Ishikawa (cell line): ENCODE results near the gene HABP4.

Experiments used
- CEBPB ChIP-seq: IDR thresholded peaks from 2 replicates; pipeline ENCODE4 v1.6.1; 2012
- CREB1 ChIP-seq: IDR thresholded peaks from 2 replicates; pipeline ENCODE4 v1.6.1; 2012; ENCODE audit warnings: low read depth
- EGR1 ChIP-seq: IDR thresholded peaks from 2 replicates; pipeline ENCODE4 v1.6.1; 2012
- EP300 ChIP-seq: IDR thresholded peaks from 2 replicates; pipeline ENCODE4 v1.6.1; 2012; ENCODE audit warnings: borderline replicate concordance
- FOXM1 ChIP-seq: IDR thresholded peaks from 2 replicates; pipeline ENCODE4 v1.6.1; 2012; ENCODE audit warnings: low read depth, borderline replicate concordance
- NFIC ChIP-seq: IDR thresholded peaks from 2 replicates; pipeline ENCODE4 v1.6.1; 2012
- RAD21 ChIP-seq: IDR thresholded peaks from 2 replicates; pipeline ENCODE4 v1.6.1; 2012; ENCODE audit warnings: low read depth
- TAF1 ChIP-seq: IDR thresholded peaks from 2 replicates; pipeline ENCODE4 v1.6.1; 2012; ENCODE audit warnings: low read depth, mild to moderate bottlenecking
- TCF12 ChIP-seq: IDR thresholded peaks from 2 replicates; pipeline ENCODE4 v1.6.1; 2012; ENCODE audit warnings: low read depth
- TEAD4 ChIP-seq: IDR thresholded peaks from 2 replicates; pipeline ENCODE4 v1.6.1; 2012
- YY1 ChIP-seq: IDR thresholded peaks from 2 replicates; pipeline ENCODE4 v1.6.1; 2012; ENCODE audit warnings: low read depth
- ZBTB7A ChIP-seq: IDR thresholded peaks from 2 replicates; pipeline ENCODE4 v1.6.1; 2012; ENCODE audit warnings: low read depth
- TF ChIP-seq, protein P1 (sequence below): IDR thresholded peaks from 2 replicates; pipeline ENCODE4 v1.6.1; 2012
- TF ChIP-seq, protein P2 (sequence below): IDR thresholded peaks from 2 replicates; pipeline ENCODE4 v1.6.1; 2012; ENCODE audit warnings: low read depth, mild to moderate bottlenecking
- TF ChIP-seq, protein P3 (sequence below): IDR thresholded peaks from 2 replicates; pipeline ENCODE4 v1.6.1; 2012

HABP4 gene

DNA sequence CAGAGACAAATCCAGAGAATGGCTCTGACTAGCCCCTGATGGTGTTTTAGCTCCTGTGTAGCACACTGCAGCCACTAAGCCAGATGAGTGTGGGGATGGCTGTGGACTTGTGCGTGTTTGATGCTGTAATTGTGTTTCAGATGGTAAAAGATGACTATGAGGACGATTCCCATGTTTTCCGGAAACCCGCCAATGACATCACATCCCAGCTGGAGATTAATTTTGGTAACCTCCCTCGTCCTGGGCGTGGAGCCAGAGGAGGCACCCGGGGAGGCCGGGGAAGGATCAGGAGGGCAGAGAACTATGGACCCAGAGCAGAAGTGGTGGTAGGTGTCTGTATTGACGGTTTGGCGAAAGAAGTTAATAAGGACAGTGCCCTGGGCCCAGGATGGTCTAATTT is 38.0 kb downstream of the HABP4 start:
- no peak for TF ChIP-seq CEBPB

DNA sequence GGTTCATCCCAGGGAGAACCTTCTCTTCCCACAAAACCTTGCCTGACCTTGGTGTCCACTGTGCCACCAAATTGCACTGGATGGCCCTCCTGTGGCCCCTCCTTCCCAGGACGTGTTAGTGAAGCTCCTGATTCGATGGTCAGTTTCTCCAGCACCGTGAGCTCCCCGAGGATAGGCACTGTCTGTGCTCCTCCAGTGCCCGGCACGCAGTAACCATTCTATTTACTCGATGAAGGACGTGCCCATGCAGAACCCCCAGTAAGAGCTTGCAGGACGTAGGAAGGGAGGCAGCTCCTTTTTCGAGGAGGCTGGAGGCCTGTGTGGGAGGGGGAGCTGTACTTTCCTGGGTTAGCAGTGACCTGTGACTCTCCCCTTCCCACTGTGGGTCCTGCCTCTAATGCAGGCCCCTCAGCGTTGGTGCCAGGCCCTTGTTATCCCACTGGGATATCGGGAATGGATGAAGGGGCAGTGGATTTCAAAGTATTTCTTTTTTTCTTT is 39.6 kb downstream of the HABP4 start:
- TF ChIP-seq FOXM1 (no peak), CREB1 (no peak), TAF1 (no peak), CEBPB (no peak), ZBTB7A (no peak), YY1 (no peak), EGR1 (no peak)
- TF ChIP-seq, protein P1, sequence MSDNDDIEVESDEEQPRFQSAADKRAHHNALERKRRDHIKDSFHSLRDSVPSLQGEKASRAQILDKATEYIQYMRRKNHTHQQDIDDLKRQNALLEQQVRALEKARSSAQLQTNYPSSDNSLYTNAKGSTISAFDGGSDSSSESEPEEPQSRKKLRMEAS = no peak
- TF ChIP-seq, protein P2, sequence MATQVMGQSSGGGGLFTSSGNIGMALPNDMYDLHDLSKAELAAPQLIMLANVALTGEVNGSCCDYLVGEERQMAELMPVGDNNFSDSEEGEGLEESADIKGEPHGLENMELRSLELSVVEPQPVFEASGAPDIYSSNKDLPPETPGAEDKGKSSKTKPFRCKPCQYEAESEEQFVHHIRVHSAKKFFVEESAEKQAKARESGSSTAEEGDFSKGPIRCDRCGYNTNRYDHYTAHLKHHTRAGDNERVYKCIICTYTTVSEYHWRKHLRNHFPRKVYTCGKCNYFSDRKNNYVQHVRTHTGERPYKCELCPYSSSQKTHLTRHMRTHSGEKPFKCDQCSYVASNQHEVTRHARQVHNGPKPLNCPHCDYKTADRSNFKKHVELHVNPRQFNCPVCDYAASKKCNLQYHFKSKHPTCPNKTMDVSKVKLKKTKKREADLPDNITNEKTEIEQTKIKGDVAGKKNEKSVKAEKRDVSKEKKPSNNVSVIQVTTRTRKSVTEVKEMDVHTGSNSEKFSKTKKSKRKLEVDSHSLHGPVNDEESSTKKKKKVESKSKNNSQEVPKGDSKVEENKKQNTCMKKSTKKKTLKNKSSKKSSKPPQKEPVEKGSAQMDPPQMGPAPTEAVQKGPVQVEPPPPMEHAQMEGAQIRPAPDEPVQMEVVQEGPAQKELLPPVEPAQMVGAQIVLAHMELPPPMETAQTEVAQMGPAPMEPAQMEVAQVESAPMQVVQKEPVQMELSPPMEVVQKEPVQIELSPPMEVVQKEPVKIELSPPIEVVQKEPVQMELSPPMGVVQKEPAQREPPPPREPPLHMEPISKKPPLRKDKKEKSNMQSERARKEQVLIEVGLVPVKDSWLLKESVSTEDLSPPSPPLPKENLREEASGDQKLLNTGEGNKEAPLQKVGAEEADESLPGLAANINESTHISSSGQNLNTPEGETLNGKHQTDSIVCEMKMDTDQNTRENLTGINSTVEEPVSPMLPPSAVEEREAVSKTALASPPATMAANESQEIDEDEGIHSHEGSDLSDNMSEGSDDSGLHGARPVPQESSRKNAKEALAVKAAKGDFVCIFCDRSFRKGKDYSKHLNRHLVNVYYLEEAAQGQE = no peak
- TF ChIP-seq, protein P3, sequence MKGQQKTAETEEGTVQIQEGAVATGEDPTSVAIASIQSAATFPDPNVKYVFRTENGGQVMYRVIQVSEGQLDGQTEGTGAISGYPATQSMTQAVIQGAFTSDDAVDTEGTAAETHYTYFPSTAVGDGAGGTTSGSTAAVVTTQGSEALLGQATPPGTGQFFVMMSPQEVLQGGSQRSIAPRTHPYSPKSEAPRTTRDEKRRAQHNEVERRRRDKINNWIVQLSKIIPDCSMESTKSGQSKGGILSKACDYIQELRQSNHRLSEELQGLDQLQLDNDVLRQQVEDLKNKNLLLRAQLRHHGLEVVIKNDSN = no peak

DNA sequence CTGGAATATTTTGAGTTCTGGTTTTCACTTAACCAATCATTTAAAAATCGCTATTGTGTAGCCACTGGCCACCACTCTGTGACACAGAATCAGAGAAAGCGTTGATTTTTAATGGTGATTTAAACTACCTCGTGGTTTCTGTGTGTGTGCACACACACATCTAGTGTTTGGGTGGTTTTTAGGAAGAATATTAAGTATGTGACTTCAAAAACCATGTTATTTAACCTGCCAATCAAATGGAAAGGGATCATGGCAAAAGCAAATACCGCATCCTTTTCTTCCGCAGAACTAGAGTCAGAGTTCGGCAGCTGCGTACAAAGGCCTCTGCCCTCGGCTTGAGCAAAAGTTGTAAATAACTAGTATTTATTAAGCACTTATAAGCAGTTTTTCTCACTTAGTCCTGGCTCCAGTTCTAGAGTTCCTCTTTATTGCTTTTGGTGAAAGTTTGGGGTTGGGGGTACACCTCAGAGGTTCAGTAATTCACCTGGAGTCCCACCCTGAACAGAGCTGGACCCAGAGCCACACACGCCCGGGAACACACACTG is 40.6 kb downstream of the HABP4 start:
- TF ChIP-seq CEBPB = no peak
- TF ChIP-seq, protein P2 = no peak
- no peak for TF ChIP-seq EP300
- TF ChIP-seq TAF1 = no peak
- TF ChIP-seq YY1 = no peak
- TF ChIP-seq, protein P3 = no peak
- no peak for TF ChIP-seq EGR1
- no peak for TF ChIP-seq FOXM1

DNA sequence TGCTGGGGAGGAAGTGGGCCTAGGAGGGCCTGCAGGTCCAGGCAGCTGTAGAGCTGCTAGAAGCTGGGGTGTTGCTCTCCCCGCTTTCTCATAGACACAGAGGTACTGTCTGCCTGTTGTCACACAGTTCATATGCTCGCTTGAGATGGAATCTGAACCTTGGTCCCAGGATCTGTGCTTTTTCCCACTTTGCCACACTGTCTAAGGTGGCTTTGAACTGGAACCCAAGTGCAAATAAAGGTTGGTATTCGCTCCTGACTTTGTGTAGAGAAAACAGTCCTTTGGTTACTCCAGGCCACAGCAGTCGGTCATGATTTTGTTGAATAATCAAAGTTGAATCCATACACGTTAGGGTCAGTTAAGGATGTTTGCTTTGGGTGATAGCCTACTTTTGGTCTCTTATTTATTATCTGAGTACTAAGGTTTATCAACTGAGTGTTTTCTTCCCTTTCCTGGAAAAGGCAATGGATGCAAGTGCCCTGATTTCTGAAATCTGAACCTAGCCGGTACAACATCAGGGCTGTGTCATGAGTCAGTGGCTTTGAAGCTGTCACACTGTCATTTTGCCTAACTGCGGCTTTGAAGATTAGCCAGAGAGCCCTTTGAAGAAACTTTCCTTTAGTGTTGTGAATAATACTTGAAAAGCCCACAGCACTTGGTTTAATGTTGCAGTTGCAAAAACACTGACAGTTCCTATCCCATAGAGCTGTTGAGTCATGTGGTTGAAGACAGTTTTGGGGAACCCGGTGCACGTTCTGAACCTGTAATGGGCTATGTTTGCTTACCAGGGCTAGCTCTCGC is 41.3 kb downstream of the HABP4 start:
- no peak for TF ChIP-seq TEAD4

DNA sequence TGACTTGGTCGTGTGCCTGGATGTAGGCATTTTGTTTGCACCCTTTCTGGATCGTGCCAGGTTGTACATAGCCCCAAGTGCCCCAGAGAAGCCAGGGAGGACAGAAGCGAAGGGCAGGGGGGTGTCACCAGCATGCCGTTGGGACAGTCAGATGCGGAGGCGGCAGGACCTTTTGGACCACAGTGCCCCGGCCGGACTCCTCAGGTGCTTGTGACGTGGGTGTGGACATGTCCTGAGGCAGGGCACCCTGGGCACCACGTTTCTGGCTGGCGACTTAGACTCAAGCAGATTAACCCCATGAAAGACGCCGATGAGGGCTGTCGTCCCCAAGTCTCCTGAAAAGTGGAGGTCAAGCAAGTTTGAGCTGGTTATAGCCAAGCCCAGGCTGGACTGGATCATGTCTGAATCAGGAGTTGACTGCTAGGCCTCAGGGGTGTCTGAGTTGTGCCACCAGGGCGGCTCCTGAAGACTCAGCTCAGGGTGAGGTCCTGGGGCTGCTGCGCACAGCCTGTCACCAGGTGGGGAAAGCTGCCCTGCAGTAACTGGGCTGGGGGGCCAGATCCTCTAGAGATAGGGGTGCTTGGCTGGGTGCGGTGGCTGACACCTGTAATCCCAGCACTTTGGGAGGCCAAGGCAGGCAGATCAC is 42.0 kb downstream of the HABP4 start:
- TF ChIP-seq EGR1 (no peak), EP300 (no peak), CREB1 (no peak), YY1 (no peak), RAD21 (no peak), CEBPB (no peak), ZBTB7A (no peak), TAF1 (no peak), TEAD4 (no peak), NFIC (no peak), TCF12 (no peak), FOXM1 (no peak)
- TF ChIP-seq, protein P3 = no peak
- TF ChIP-seq, protein P2 = no peak
- TF ChIP-seq, protein P1 = no peak
